OCI-M1 (cell line): ENCODE data around the gene CCDC12.
A peak's percentile ranks its signal among the peaks of the same experiment; 100 is the strongest.

Source experiments
- DNase-seq: peaks from one replicate; lab custom pipeline; 2025; lab: John Stamatoyannopoulos, UW

CCDC12 gene

GRCh38 chr3:47007482-47008233 lies 31.1 kb upstream of the CCDC12 start:
- DNase-seq, result no peak

DNA sequence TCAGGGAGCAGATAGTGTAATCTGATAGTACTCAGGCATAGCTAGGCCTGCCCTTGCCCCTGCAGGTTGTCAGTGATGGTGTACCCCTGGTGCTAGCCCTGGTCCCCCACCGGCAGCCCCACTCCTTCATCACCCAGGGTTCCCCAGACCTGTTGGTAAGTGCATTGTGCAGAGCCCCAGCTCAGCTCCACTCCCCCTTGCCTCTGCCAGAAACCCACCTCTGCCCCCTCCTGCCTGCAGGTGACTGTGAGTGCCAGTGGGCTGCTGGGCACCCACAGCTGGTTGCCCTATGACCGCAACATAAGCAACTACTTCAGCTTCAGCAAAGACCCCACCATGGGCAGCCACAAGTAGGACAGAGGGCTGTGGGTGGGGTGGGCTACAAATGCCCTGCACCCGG lies 30.5 kb upstream of the CCDC12 start:
- no peak for DNase-seq

- DNase-seq, result no peak
These were observed 29.7 kb upstream of the CCDC12 start for GRCh38 chr3:47006145-47006651.

- DNase-seq, result no peak
These were observed 28.9 kb upstream of the CCDC12 start for GRCh38 chr3:47005212-47006144.

- no peak for DNase-seq
These were observed 28.0 kb upstream of the CCDC12 start for GRCh38 chr3:47004369-47005211.

- DNase-seq, result no peak
These were observed 27.2 kb upstream of the CCDC12 start for GRCh38 chr3:47003461-47004368.

DNA sequence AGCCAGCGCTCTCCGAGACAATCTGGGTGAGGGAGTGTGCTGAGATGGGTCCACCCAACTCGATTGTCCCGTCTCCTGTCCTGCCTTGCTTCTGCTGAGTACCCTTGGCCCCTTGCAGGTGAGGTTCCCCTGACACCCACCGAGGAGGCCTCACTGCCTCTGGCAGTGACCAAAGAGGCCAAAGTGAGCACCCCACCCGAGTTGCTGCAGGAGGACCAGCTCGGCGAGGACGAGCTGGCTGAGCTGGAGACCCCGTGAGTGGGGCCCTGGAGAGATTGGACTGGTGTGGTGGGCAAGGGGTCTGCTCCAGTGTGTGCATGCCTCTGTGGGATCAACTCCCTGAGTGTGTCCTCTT lies 26.5 kb upstream of the CCDC12 start:
- no peak for DNase-seq

- DNase-seq, result no peak
These were observed 25.9 kb upstream of the CCDC12 start for GRCh38 chr3:47002171-47003055.

DNA sequence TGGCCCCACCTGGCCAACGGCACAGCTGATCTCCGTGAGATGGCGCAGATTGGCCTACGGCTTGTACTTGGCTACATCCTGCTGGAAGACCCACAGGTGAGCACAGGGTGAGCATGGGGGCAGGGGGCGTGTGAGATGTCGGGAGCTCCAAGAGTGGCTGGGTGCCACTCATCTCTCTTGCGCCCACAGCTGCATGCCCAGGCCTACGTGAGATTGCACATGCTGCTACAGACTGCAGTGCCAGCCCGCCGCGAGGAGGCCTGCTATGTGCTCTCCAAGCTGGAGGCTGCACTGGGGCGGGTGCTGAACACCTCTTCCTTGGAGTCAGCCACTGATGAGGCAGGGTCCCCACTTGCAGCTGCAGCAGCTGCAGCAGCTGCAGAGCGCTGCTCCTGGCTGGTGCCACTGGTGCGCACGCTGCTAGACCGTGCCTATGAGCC lies 25.2 kb upstream of the CCDC12 start:
- DNase-seq, result no peak

- no peak for DNase-seq
These were observed 24.6 kb upstream of the CCDC12 start for GRCh38 chr3:47000922-47001730.

DNA sequence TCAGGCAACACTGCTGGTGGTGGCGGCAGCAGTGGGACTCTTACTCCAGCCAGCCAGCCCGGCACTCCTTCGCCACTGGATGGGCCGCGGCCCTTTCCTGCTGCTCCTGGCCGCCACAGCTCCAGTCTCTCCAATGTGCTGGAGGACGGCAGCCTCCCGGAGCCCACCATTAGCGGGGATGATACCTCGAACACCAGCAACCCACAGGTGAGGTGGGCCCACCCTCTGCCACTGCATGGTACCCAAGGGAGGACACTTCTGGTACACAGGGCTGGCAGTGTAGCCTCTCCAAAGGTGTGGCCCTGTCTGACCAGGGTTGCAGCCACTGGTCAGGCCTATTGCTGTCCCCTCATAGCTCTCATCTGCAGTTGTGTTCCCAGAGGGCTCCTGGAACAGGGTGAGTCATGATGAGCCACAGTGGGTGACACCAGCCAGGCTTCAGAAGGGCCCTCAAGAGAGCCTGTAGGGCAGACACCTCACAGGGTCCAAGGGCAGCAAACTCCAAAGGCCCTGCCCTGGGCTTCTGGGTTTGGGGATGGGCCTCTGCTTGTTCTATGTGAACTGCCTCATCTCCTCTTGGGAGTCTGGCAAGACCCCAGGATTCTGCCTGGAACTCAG lies 23.8 kb upstream of the CCDC12 start:
- no peak for DNase-seq

DNA sequence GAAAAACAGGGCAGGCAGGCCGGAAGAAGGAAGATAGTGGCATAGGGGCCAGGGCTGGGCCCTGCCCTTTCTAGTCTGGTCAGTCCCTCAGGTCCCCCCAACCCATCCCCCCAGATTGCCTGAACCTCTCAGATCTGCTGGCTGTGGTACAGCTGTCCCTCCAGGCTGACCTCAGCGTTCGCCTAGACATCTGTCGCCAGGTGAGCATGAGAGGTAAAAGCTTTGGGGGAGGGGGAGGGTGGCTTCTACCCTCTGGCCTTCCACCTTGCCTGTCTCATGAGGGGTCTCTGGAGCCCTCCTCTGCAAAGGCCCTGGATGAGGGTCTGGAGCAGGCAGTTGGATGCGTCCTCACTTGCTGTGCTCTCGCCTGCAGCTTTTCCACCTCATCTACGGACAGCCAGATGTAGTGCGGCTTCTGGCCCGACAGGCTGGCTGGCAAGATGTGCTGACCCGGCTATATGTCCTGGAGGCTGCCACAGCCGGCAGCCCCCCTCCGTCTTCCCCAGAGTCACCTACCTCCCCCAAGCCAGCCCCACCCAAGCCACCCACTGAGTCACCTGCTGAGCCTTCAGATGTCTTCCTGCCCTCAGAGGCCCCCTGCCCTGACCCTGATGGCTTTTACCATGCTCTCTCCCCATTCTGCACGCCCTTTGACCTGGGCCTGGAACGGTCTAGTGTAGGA lies 23.1 kb upstream of the CCDC12 start:
- no peak for DNase-seq

- DNase-seq, result no peak
These were observed 22.4 kb upstream of the CCDC12 start for GRCh38 chr3:46998852-46999515.

GRCh38 chr3:46998121-46998851 lies 21.7 kb upstream of the CCDC12 start:
- peak; percentile 58 for DNase-seq

DNA sequence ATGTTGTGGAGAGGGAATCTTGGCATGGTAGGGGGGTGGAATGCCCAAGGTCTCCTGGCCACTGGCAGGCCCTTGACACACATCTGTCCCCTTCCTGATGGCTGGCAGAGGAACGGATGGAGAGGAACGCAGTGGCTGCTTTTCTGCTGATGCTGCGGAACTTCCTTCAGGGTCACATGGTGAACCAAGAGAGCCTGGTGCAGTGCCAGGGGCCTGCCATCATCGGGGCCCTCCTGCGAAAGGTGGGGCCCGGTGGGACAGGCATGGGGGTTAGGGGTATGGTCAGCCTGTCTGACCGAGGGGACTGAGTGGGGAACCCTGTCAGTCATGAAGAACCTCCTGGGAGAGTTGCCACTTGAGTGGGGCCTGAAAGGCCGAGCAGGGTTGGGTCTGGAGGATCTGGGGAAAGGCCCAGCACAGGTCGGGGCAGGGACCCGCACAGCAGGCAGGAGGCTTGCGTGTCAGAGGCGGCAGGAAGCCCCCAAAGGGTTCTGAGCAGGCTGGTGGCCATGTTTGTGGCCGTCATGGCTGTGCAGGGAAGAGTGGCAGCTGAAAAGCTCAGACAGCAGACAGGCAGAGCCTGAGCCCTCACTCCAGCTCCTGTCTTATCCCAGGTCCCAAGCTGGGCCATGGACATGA lies 21.0 kb upstream of the CCDC12 start:
- DNase-seq, result no peak
